GM23338 (cell line): ENCODE results near the gene TINAGL1. TPM values are rescaled to one million over a fixed set of nuclear protein-coding genes. Genes with fewer than 3 reads are reported as not detected.

Experiments
- ATAC-seq: fragments of 200-7000 bp; cut with Tn5 transposase; 3 replicates; pipeline ENCODE4 v1.9.1; 2020
- DNase-seq: peaks from one replicate; pipeline ENCODE4 v3.0.0-alpha.2; 2015; ENCODE audit warnings: low spot score
- H2AFZ ChIP-seq: fragments of 200-600 bp; sonication (generic); 2 replicates; pipeline ENCODE4 v1.8.0; 2016; ENCODE audit warnings: antibody characterized with exemption, mild to moderate bottlenecking, moderate library complexity
- H3F3A ChIP-seq: fragments of 200-600 bp; sonication (generic); replicated peaks from 2 replicates; pipeline ENCODE4 v1.8.0; 2017; ENCODE audit warnings: antibody characterized with exemption, mixed run types, low read depth
- H3K27ac ChIP-seq: fragments of 200-600 bp; sonication (generic); 2 replicates; pipeline ENCODE4 v1.6.1; 2016; ENCODE audit warnings: low read depth
- H3K27me3 ChIP-seq: fragments of 200-600 bp; sonication (generic); 2 replicates; pipeline ENCODE4 v1.8.0; 2016; ENCODE audit warnings: mild to moderate bottlenecking, mixed run types, moderate library complexity; ENCODE audit not compliant: insufficient read depth
- H3K36me3 ChIP-seq: fragments of 200-600 bp; sonication (generic); 2 replicates; pipeline ENCODE4 v1.8.0; 2016; ENCODE audit warnings: mild to moderate bottlenecking; ENCODE audit not compliant: insufficient read depth
- H3K4me1 ChIP-seq: fragments of 200-600 bp; sonication (generic); 2 replicates; pipeline ENCODE4 v1.8.0; 2016; ENCODE audit warnings: mild to moderate bottlenecking, moderate library complexity; ENCODE audit not compliant: insufficient read depth
- H3K4me2 ChIP-seq: fragments of 200-600 bp; sonication (generic); 2 replicates; pipeline ENCODE4 v1.7.1; 2017; ENCODE audit warnings: mixed run types
- H3K4me3 ChIP-seq: fragments of 200-600 bp; sonication (generic); 2 replicates; pipeline ENCODE4 v1.6.1; 2016; ENCODE audit warnings: mixed run types
- H3K79me2 ChIP-seq: fragments of 200-600 bp; sonication (generic); replicated peaks from 2 replicates; pipeline ENCODE4 v1.8.0; 2017; ENCODE audit warnings: mild to moderate bottlenecking; ENCODE audit not compliant: insufficient read depth
- H3K9me2 ChIP-seq: fragments of 200-600 bp; sonication (generic); 2 replicates; pipeline ENCODE4 v1.8.0; 2017; ENCODE audit not compliant: insufficient read depth
- H4K20me1 ChIP-seq: fragments of 200-600 bp; sonication (generic); replicated peaks from 2 replicates; pipeline ENCODE4 v1.8.0; 2017; ENCODE audit warnings: mild to moderate bottlenecking; ENCODE audit not compliant: insufficient read depth
- H3K27ac Mint-ChIP-seq: 2 replicates; pipeline ENCODE4 v1.8.0; 2020; ENCODE audit warnings: inconsistent platforms, mild to moderate bottlenecking, moderate library complexity, mixed read lengths
- H3K27me3 Mint-ChIP-seq: 3 replicates; pipeline ENCODE4 v1.8.0; 2022; ENCODE audit warnings: low read depth, mild to moderate bottlenecking, moderate library complexity, mixed read lengths, inconsistent platforms; ENCODE audit not compliant: insufficient read depth, poor library complexity
- H3K36me3 Mint-ChIP-seq: 3 replicates; pipeline ENCODE4 v1.8.0; 2021; ENCODE audit warnings: low read depth, mild to moderate bottlenecking, inconsistent platforms, moderate library complexity, mixed read lengths
- H3K4me1 Mint-ChIP-seq: 3 replicates; pipeline ENCODE4 v1.8.0; 2020; ENCODE audit warnings: mild to moderate bottlenecking, inconsistent platforms, mixed read lengths
- H3K4me3 Mint-ChIP-seq: 3 replicates; pipeline ENCODE4 v1.8.0; 2021; ENCODE audit warnings: moderate library complexity, mild to moderate bottlenecking, inconsistent platforms, mixed read lengths
- H3K9me3 Mint-ChIP-seq: 3 replicates; pipeline ENCODE4 v1.8.0; 2020; ENCODE audit warnings: moderate library complexity, mild to moderate bottlenecking, inconsistent platforms, mixed read lengths
- EZH2 ChIP-seq: fragments of 200-600 bp; sonication (generic); IDR thresholded peaks from one replicate; pipeline ENCODE4 v1.8.0; 2017; ENCODE audit warnings: antibody characterized with exemption, mild to moderate bottlenecking, low read depth; ENCODE audit not compliant: unreplicated experiment
- EZH2phosphoT487 ChIP-seq: fragments of 200-600 bp; sonication (generic); IDR thresholded peaks from one replicate; pipeline ENCODE4 v1.8.1; 2018; ENCODE audit warnings: antibody characterized with exemption; ENCODE audit not compliant: unreplicated experiment
- NANOG ChIP-seq: IDR thresholded peaks from 2 replicates; pipeline ENCODE4 v1.6.1; 2016; ENCODE audit warnings: antibody characterized with exemption, borderline replicate concordance
- polyA plus RNA-seq: library from polyadenylated mRNA; unstranded; fragments of >200 nt; fragmentation: Nextera tagmentation; extraction: Ambion mirVana; gene quantifications from 2 replicates; pipeline ENCODE4 v1.2.1, GENCODE V29; 2016
- total RNA-seq: library from RNA; depleted of rRNA; stranded (reverse); fragments of >200 nt; shearing (Covaris generic); gene quantifications from 2 replicates; pipeline ENCODE4 v1.2.3, GENCODE V29; 2014
- TF ChIP-seq, protein P1 (sequence below): fragments of 250-450 bp; sonication (Bioruptor Pico); IDR thresholded peaks from 2 replicates; pipeline ENCODE4 v1.5.0; 2020; ENCODE audit warnings: mild to moderate bottlenecking, moderate library complexity
- TF ChIP-seq, protein P2 (sequence below): IDR thresholded peaks from one replicate; pipeline ENCODE4 v1.6.1; 2018; ENCODE audit warnings: antibody characterized with exemption; ENCODE audit not compliant: unreplicated experiment

Gene TINAGL1
- total and polyA plus RNA-seq, 2 experiments from 2014 or later: 6.8 to 15.8 TPM

DNA sequence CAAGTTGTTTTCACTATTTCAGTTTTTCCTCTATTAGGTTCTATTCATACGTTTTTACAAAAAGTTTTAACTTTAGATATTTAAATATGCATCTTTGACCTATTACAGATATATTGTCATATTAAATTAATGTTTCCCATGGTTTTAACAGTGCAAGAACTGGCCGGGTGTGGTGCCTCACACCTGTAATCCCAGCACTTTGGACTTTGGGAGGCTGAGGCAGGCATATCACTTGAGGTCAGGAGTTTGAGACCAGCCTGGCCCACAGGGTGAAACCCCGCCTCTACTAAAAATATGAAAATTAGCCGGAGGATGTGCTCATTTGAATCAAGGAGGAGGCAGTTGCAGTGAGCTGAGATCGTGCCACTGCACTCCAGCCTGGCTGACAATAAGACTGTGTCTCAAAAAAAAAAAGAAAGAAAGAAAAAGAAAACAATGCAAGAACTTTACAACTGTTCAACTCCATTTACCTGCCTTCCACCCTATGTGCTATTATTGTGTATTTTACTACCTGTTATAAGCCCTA lies 19.8 kb upstream of the TINAGL1 start (continued):
- TF ChIP-seq, protein P1, sequence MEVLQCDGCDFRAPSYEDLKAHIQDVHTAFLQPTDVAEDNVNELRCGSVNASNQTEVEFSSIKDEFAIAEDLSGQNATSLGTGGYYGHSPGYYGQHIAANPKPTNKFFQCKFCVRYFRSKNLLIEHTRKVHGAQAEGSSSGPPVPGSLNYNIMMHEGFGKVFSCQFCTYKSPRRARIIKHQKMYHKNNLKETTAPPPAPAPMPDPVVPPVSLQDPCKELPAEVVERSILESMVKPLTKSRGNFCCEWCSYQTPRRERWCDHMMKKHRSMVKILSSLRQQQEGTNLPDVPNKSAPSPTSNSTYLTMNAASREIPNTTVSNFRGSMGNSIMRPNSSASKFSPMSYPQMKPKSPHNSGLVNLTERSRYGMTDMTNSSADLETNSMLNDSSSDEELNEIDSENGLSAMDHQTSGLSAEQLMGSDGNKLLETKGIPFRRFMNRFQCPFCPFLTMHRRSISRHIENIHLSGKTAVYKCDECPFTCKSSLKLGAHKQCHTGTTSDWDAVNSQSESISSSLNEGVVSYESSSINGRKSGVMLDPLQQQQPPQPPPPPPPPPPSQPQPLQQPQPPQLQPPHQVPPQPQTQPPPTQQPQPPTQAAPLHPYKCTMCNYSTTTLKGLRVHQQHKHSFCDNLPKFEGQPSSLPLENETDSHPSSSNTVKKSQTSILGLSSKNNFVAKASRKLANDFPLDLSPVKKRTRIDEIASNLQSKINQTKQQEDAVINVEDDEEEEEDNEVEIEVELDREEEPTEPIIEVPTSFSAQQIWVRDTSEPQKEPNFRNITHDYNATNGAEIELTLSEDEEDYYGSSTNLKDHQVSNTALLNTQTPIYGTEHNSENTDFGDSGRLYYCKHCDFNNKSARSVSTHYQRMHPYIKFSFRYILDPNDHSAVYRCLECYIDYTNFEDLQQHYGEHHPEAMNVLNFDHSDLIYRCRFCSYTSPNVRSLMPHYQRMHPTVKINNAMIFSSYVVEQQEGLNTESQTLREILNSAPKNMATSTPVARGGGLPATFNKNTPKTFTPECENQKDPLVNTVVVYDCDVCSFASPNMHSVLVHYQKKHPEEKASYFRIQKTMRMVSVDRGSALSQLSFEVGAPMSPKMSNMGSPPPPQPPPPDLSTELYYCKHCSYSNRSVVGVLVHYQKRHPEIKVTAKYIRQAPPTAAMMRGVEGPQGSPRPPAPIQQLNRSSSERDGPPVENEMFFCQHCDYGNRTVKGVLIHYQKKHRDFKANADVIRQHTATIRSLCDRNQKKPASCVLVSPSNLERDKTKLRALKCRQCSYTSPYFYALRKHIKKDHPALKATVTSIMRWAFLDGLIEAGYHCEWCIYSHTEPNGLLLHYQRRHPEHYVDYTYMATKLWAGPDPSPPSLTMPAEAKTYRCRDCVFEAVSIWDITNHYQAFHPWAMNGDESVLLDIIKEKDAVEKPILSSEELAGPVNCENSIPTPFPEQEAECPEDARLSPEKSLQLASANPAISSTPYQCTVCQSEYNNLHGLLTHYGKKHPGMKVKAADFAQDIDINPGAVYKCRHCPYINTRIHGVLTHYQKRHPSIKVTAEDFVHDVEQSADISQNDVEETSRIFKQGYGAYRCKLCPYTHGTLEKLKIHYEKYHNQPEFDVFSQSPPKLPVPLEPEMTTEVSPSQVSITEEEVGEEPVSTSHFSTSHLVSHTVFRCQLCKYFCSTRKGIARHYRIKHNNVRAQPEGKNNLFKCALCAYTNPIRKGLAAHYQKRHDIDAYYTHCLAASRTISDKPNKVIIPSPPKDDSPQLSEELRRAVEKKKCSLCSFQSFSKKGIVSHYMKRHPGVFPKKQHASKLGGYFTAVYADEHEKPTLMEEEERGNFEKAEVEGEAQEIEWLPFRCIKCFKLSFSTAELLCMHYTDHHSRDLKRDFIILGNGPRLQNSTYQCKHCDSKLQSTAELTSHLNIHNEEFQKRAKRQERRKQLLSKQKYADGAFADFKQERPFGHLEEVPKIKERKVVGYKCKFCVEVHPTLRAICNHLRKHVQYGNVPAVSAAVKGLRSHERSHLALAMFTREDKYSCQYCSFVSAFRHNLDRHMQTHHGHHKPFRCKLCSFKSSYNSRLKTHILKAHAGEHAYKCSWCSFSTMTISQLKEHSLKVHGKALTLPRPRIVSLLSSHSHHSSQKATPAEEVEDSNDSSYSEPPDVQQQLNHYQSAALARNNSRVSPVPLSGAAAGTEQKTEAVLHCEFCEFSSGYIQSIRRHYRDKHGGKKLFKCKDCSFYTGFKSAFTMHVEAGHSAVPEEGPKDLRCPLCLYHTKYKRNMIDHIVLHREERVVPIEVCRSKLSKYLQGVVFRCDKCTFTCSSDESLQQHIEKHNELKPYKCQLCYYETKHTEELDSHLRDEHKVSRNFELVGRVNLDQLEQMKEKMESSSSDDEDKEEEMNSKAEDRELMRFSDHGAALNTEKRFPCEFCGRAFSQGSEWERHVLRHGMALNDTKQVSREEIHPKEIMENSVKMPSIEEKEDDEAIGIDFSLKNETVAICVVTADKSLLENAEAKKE (CRISPR knock-in tag): no peak

DNA sequence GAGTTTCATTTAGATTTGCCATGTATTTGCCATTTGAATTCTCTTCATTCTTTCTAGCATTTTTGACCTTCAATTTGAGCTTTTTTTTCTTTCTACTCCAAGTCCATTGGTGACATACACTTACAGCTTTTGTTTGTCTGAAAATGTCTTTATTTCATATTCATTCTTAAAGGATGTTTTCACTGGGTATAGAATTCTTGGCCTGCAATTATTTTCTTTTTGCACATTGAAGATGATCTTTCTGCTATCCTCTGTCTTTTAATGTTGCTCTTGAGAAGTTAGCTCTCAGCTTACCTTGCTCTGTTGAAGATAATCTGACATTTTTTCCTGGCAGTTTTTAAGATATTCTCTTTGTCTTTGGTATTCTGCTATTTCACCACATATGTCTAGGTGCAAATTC lies 16.6 kb upstream of the TINAGL1 start:
- no peaks in the 10 kb centered on the region for H4K20me1 ChIP-seq
- H3K27me3 ChIP-seq: no peaks in the 10 kb centered on the region
- Mint-ChIP-seq H3K4me1 (peaks cover 19% of the 10 kb centered on the region), H3K9me3 (peaks cover 4% of the 10 kb centered on the region; the same call in 2 of the 3 replicates), H3K27me3 (peaks cover 8% of the 10 kb centered on the region), H3K27ac (no peak overlapping the region), H3K36me3 (no peaks in the 10 kb centered on the region), H3K4me3 (no peak overlapping the region)
- no peak overlapping the region for H3K4me3 ChIP-seq
- no peaks in the 10 kb centered on the region for H3K79me2 ChIP-seq
- peaks cover 8% of the 10 kb centered on the region; the same call in 1 of the 2 replicates for H3K4me1 ChIP-seq
- H3F3A ChIP-seq: no peaks in the 10 kb centered on the region
- no peaks in the 10 kb centered on the region for H3K36me3 ChIP-seq
- no peak for DNase-seq
- H3K9me2 ChIP-seq: no peaks in the 10 kb centered on the region
- no peak overlapping the region for H3K4me2 ChIP-seq
- H2AFZ ChIP-seq: no peak overlapping the region
- ATAC-seq: no peak
- no peak overlapping the region for H3K27ac ChIP-seq
- TF ChIP-seq EZH2 (no peak), EZH2phosphoT487 (no peak), NANOG (no peak)
- TF ChIP-seq, protein P1 (CRISPR knock-in tag): no peak
- TF ChIP-seq, protein P2, sequence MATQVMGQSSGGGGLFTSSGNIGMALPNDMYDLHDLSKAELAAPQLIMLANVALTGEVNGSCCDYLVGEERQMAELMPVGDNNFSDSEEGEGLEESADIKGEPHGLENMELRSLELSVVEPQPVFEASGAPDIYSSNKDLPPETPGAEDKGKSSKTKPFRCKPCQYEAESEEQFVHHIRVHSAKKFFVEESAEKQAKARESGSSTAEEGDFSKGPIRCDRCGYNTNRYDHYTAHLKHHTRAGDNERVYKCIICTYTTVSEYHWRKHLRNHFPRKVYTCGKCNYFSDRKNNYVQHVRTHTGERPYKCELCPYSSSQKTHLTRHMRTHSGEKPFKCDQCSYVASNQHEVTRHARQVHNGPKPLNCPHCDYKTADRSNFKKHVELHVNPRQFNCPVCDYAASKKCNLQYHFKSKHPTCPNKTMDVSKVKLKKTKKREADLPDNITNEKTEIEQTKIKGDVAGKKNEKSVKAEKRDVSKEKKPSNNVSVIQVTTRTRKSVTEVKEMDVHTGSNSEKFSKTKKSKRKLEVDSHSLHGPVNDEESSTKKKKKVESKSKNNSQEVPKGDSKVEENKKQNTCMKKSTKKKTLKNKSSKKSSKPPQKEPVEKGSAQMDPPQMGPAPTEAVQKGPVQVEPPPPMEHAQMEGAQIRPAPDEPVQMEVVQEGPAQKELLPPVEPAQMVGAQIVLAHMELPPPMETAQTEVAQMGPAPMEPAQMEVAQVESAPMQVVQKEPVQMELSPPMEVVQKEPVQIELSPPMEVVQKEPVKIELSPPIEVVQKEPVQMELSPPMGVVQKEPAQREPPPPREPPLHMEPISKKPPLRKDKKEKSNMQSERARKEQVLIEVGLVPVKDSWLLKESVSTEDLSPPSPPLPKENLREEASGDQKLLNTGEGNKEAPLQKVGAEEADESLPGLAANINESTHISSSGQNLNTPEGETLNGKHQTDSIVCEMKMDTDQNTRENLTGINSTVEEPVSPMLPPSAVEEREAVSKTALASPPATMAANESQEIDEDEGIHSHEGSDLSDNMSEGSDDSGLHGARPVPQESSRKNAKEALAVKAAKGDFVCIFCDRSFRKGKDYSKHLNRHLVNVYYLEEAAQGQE: no peak
